Measurements from ENCODE around the gene RUNX1. TPM values are rescaled to one million over a fixed set of nuclear protein-coding genes. Genes with fewer than 3 reads are reported as not detected.

RUNX1 gene
- total and polyA plus RNA-seq, 2 donors (not counting 3 experiments of a cell fraction or from before 2014, with no cell fraction given) = 4.6 to 17.9 TPM

DNA sequence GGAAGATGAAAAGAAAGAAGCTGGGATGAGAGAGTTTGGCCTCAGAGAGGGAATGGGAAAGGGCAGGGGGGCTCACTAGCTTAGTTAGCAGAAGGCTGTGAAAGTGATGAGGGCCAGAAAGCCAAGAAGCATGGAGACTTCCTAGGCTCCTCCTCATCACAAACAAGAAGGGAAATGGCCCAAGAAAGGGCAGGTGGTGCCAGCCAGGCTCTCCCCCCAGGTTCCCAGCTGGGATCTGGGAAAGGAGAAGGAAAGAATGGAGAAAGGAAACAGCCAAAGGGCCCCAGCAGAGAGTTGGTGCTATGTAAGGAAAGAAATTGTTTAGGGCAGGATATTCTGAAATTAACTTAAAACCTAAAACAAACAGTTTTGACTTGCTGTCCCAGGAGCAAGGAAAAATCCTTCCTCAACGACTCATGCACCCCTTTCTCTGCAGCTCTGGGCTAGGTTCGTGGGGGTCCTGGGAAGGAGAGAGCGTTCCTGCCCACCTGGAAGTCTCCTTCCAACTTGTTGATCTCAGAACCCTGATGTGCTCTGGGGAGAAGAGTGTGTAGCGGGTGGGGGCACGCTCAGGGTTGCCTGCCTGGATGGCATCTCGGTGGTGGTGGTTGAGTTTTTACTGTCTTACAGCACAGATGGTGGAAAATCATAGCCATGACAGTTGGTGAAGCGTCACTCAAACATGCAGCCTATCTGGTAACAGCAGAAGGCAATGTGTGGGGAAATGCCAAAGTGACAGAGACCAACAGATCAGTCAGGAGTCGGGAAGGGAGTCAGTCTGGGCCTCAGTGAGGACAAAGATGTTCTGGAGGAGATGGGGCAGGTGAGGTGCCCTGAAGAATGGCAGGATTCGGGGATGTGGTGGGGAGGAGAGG is 233.0 kb downstream of the RUNX1 start:
- intact Hi-C loops (cut with micrococcal nuclease) = no loop called here
- ChIA-PET CTCF (interaction anchor here (1.0 to 1.2 kb wide), 2 partner anchors 12 to 1023 kb away, joined by 3 to 4 read pairs; no protein-coding TSS in a partner anchor), POLR2A (no interaction called here)
- TF ChIP-seq POLR2AphosphoS5 (IDR thresholded peaks at IDR 0.05; ENCODE audit: insufficient read depth, low read depth, low read length) (no peak), EZH2 (IDR thresholded peaks at IDR 0.05; ENCODE audit: borderline replicate concordance, low read depth, low read length, severe bottlenecking) (no peak), MYC (IDR thresholded peaks at IDR 0.05; ENCODE audit: low read depth, low read length) (no peak), FOS (IDR thresholded peaks at IDR 0.05; ENCODE audit: borderline replicate concordance, insufficient read depth, low read length) (no peak), POLR2A (IDR thresholded peaks at IDR 0.05; ENCODE audit: low read depth, low read length) (no peak), GATA2 (IDR thresholded peaks at IDR 0.05; ENCODE audit: insufficient read depth, insufficient read length, low read depth, low read length) (no peak), JUN (IDR thresholded peaks at IDR 0.05; ENCODE audit: borderline replicate concordance, insufficient read depth, insufficient read length, low read depth) (no peak)
- TF ChIP-seq, protein P1, sequence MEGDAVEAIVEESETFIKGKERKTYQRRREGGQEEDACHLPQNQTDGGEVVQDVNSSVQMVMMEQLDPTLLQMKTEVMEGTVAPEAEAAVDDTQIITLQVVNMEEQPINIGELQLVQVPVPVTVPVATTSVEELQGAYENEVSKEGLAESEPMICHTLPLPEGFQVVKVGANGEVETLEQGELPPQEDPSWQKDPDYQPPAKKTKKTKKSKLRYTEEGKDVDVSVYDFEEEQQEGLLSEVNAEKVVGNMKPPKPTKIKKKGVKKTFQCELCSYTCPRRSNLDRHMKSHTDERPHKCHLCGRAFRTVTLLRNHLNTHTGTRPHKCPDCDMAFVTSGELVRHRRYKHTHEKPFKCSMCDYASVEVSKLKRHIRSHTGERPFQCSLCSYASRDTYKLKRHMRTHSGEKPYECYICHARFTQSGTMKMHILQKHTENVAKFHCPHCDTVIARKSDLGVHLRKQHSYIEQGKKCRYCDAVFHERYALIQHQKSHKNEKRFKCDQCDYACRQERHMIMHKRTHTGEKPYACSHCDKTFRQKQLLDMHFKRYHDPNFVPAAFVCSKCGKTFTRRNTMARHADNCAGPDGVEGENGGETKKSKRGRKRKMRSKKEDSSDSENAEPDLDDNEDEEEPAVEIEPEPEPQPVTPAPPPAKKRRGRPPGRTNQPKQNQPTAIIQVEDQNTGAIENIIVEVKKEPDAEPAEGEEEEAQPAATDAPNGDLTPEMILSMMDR (IDR thresholded peaks at IDR 0.05; ENCODE audit: extremely low read depth in 1 of 2, insufficient read depth in 1 of 2, low read depth in 1 of 2, low read length in 2 of 2) = no peak
- TF ChIP-seq, protein P2, sequence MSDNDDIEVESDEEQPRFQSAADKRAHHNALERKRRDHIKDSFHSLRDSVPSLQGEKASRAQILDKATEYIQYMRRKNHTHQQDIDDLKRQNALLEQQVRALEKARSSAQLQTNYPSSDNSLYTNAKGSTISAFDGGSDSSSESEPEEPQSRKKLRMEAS (IDR thresholded peaks at IDR 0.05; ENCODE audit: insufficient read depth, insufficient read length) = no peak
- no peak overlapping the region for H3K4me3 ChIP-seq (replicated peaks in 1 of 3; ENCODE audit: insufficient read depth in 1 of 3, low read depth in 1 of 3, low read length in 3 of 3)
- BruUV-seq (replicated peaks) = no TSS peak
- no peak overlapping the region for H3K4me2 ChIP-seq (ENCODE audit: insufficient read depth, low read length)
- peaks cover 5% of the 10 kb centered on the region for H3K79me2 ChIP-seq (ENCODE audit: control insufficient read depth, insufficient read depth, low read length)
- peaks cover 8% of the 10 kb centered on the region for H3K4me1 ChIP-seq (ENCODE audit: control insufficient read depth, extremely low read depth, insufficient read depth, low read length)
- H3K9me3 ChIP-seq (replicated peaks; ENCODE audit: control insufficient read depth, insufficient read depth, low read length) = no peaks in the 10 kb centered on the region
- no peak overlapping the region for H3K9ac ChIP-seq (replicated peaks; ENCODE audit: extremely low read depth, insufficient read depth, low read length)
- dilution Hi-C loops (cut with MboI; ENCODE audit: extremely low pct_ligation_motif_present, low sequenced_read_pairs) = no loop called here
- H3K9me1 ChIP-seq (replicated peaks; ENCODE audit: control insufficient read depth, extremely low read depth, insufficient read depth, low read length) = no peaks in the 10 kb centered on the region
- no peaks in the 10 kb centered on the region for H4K20me1 ChIP-seq (replicated peaks; ENCODE audit: control insufficient read depth, extremely low read depth, insufficient read depth, low read length)
- FAIRE-seq (no peak), DNase-seq (ENCODE audit: low read depth, low spot score) (no peak)
- H3K27me3 ChIP-seq (ENCODE audit: control insufficient read depth in 2 of 2, insufficient read depth in 2 of 2, low read length in 2 of 2) = no peaks in the 10 kb centered on the region
- no peak overlapping the region for H2AFZ ChIP-seq (ENCODE audit: low read depth, low read length)
- no peak overlapping the region for H3K27ac ChIP-seq (ENCODE audit: insufficient read depth, low read depth, low read length)
- no peaks in the 10 kb centered on the region for H3K36me3 ChIP-seq (ENCODE audit: control insufficient read depth in 2 of 2, extremely low read depth in 1 of 2, insufficient read depth in 2 of 2, low read length in 2 of 2)

Measured in endothelial cell of umbilical vein (primary cell).